Measurements from ENCODE around the gene TM9SF1.

- TF ChIP-seq CTCF (IDR thresholded peaks at IDR 0.05): no peak
- TF ChIP-seq ZFX (IDR thresholded peaks at IDR 0.05; ENCODE audit: borderline replicate concordance): no peak
Measured at GRCh38 chr14:24149302-24149969, 45.8 kb downstream of the TM9SF1 start.

Measured in 22Rv1 (cell line).